Left ventricle myocardium inferior (tissue), 1 donor: ENCODE data around the gene KANK3. TPM values are rescaled to one million over a fixed set of nuclear protein-coding genes. Genes with fewer than 3 reads are reported as not detected.

Experiments used
- DNase-seq: peaks from one replicate; pipeline ENCODE4 v3.0.0-alpha.2; 2020
- H3K27ac ChIP-seq: fragments of 200-600 bp; replicated peaks from 2 replicates; pipeline ENCODE4 v1.8.0; 2021
- H3K27me3 ChIP-seq: fragments of 200-600 bp; 2 replicates; pipeline ENCODE4 v1.8.0; 2021; ENCODE audit warnings: low read depth
- H3K36me3 ChIP-seq: fragments of 200-600 bp; 2 replicates; pipeline ENCODE4 v1.8.0; 2021
- H3K4me1 ChIP-seq: fragments of 200-600 bp; 2 replicates; pipeline ENCODE4 v1.8.0; 2021
- H3K4me3 ChIP-seq: fragments of 200-600 bp; 2 replicates; pipeline ENCODE4 v1.8.0; 2021; ENCODE audit warnings: mild to moderate bottlenecking, moderate library complexity
- H3K9me3 ChIP-seq: fragments of 200-600 bp; replicated peaks from 2 replicates; pipeline ENCODE4 v1.8.0; 2021
- intact Hi-C: fragments of 100-400 bp; cut with micrococcal nuclease; formaldehyde crosslinking; loops from one replicate; pipeline ENCODE4 v1.11.0; 2022
- total RNA-seq: library from RNA; stranded (reverse); fragmentation: NEBNext Ultra II Directional; extraction: Animal tissue kit (Norgen Biotek cat#: 25700); gene quantifications from one replicate; pipeline ENCODE4 v1.2.1, GENCODE V29; 2021
- TF ChIP-seq, protein P1 (sequence below): fragments of 200-600 bp; IDR thresholded peaks from 2 replicates; pipeline ENCODE4 v1.8.0; 2021; ENCODE audit warnings: antibody characterized with exemption, mild to moderate bottlenecking, borderline replicate concordance
- donor health status: DM: no; HTN: yes; CAD: no; lungs with severe emphysema.

The KANK3 gene
- total RNA-seq, 1 donor from 2014 or later: 19.9 TPM

DNA sequence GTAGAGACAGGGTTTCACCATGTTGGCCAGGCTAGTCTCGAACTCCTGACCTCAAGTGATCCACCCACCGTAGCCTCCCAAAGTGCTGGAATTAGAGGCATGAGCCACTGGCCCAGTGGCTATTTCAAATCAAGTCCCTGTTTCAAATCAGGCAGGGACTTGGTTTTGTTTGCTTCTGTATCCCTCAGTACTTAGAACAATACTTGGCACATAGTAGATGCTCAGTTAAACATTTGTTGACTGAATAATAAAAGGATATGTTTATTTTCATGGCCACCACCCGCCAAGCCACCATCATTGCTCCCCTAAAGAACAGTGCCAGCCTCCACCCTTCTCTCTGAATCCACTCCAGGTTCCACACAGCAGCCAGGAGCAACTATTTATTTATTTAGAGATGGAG is 17.6 kb downstream of the KANK3 start:
- Histone ChIP-seq H3K36me3 (peaks cover 28% of the 10 kb centered on the region), H3K27ac (peak overlapping the region; percentile 50), H3K9me3 (peaks cover 4% of the 10 kb centered on the region), H3K4me1 (peaks cover 49% of the 10 kb centered on the region), H3K27me3 (no peaks in the 10 kb centered on the region), H3K4me3 (no peak overlapping the region)
- intact Hi-C loops: no loop called here
- TF ChIP-seq, protein P1, sequence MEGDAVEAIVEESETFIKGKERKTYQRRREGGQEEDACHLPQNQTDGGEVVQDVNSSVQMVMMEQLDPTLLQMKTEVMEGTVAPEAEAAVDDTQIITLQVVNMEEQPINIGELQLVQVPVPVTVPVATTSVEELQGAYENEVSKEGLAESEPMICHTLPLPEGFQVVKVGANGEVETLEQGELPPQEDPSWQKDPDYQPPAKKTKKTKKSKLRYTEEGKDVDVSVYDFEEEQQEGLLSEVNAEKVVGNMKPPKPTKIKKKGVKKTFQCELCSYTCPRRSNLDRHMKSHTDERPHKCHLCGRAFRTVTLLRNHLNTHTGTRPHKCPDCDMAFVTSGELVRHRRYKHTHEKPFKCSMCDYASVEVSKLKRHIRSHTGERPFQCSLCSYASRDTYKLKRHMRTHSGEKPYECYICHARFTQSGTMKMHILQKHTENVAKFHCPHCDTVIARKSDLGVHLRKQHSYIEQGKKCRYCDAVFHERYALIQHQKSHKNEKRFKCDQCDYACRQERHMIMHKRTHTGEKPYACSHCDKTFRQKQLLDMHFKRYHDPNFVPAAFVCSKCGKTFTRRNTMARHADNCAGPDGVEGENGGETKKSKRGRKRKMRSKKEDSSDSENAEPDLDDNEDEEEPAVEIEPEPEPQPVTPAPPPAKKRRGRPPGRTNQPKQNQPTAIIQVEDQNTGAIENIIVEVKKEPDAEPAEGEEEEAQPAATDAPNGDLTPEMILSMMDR: no peak
- DNase-seq: no peak

DNA sequence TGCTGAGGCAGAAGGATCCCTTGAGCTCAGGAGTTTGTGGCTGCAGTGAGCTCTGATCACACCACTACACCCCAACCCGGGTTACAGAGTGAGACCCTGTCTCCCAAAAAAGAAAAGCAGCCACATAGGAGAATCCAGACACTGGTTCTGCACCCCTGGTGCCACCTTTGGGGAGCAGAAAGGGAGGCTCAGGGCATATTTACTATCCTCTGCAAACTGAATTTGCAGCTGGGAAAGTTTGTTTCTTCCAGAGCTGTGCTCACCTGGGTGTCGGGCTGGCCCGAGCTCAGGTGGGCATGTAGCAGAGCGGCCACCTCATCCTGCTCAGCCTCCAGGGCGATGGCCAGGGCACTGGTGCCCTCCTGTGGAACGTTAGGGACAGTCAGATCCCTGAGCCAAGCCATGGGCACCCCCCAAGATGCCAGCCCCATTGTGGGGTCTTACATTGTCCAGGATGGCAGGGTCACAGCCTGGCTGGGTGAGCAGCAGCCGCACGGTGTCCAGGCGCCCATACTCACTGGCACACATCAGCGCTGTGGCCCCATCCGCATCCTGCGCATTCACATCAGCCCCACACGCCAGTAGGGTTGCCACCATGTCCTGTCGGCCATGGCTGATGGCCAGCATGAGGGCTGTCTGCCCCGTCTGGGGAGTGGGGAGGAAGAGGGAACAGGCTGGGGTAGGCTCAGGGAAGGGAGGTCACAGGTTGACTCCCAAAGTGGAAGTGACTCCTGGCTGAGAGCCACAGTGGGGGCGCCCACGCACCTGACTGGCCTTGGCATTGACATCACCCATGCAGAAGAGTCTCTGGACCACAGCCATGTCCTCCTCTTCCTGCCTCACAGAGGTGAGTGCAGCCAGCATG is 18.6 kb downstream of the KANK3 start:
- no peak for DNase-seq
- Histone ChIP-seq H3K27me3 (no peaks in the 10 kb centered on the region), H3K4me3 (no peak overlapping the region), H3K4me1 (peaks cover 59% of the 10 kb centered on the region), H3K9me3 (peaks cover 4% of the 10 kb centered on the region), H3K27ac (peak overlapping the region; percentile 50), H3K36me3 (peaks cover 28% of the 10 kb centered on the region)
- intact Hi-C loops: no loop called here
- TF ChIP-seq, protein P1: peak; percentile 22

DNA sequence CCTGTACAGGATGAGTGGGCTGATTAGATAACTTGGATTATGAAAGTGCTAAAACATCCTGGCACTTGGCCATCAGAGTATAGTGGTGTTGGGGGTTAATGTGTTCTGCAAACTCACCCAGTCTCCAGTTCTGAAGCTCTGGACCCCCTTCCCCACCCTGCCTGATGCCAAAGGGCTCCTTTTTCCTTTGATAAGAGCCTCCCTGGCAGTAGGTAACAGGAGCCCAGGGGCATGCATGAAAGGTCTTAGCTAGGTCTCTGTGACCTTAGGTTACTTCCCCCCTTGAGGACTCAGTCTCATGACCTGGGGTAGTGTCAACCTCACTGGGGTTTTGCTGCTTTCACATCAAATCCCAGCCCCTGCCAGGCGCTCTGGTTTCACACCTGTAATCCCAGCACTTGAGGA is 19.3 kb downstream of the KANK3 start:
- TF ChIP-seq, protein P1: no peak
- DNase-seq: no peak
- intact Hi-C loops: no loop called here
- peak overlapping the region; percentile 50 for H3K27ac ChIP-seq
- H3K9me3 ChIP-seq: peaks cover 4% of the 10 kb centered on the region
- H3K4me1 ChIP-seq: peaks cover 60% of the 10 kb centered on the region
- peaks cover 28% of the 10 kb centered on the region for H3K36me3 ChIP-seq
- no peak overlapping the region for H3K4me3 ChIP-seq
- H3K27me3 ChIP-seq: no peaks in the 10 kb centered on the region

GRCh38 chr19:8322638-8322997 is 20.4 kb downstream of the KANK3 start:
- DNase-seq: no peak
- H3K36me3 ChIP-seq: peaks cover 28% of the 10 kb centered on the region
- H3K27me3 ChIP-seq: no peaks in the 10 kb centered on the region
- H3K9me3 ChIP-seq: peaks cover 4% of the 10 kb centered on the region
- H3K27ac ChIP-seq: peak overlapping the region; percentile 91
- intact Hi-C loops: no loop called here
- TF ChIP-seq, protein P1: no peak
- peaks cover 60% of the 10 kb centered on the region for H3K4me1 ChIP-seq
- peak overlapping the region; percentile 79 for H3K4me3 ChIP-seq

DNA sequence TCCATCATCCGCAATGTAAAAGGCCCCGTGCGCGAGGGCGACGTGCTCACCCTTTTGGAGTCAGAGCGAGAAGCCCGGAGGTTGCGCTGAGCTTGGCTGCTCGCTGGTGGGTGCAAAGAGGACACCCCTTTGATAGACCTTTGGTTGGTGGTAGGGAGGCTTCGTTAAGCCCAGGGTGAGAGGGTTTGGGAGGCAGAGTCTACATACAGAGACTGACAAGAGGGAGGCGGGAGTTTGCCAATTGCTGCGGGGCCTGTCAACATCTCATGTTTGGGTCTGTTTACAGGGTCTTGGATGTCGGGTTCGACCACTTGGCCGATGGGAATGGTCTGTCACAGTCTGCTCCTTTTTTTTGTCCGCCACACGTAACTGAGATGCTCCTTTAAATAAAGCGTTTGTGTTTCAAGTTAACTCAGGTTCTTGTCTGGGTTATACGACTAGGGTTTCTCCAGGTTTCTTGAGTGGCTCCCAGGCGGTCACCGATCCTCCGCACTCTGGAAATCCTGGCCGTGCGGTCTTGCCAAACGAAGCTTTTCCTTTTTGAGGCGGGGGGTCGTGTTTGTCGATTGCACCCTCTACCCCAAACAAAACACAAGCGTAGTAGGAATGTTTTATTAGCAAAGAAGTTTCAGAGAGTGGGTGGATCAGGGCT is 20.9 kb downstream of the KANK3 start:
- peaks cover 64% of the 10 kb centered on the region for H3K4me1 ChIP-seq
- H3K36me3 ChIP-seq: peaks cover 28% of the 10 kb centered on the region
- TF ChIP-seq, protein P1: no peak
- peak overlapping the region; percentile 91 for H3K27ac ChIP-seq
- intact Hi-C loops: no loop called here
- H3K27me3 ChIP-seq: no peaks in the 10 kb centered on the region
- peak overlapping the region; percentile 79 for H3K4me3 ChIP-seq
- no peak for DNase-seq
- peaks cover 4% of the 10 kb centered on the region for H3K9me3 ChIP-seq
